Endothelial cell of umbilical vein (primary cell): ENCODE results near the gene BMP2K.

Experiments used
- EZH2 ChIP-seq: IDR thresholded peaks from 2 replicates; pipeline ENCODE4 v1.6.1; 2012; ENCODE audit warnings: borderline replicate concordance, low read depth, mild to moderate bottlenecking, moderate library complexity, low read length, inconsistent platforms; ENCODE audit not compliant: severe bottlenecking
- FOS ChIP-seq: IDR thresholded peaks from 2 replicates; pipeline ENCODE4 v1.6.1; 2011; ENCODE audit warnings: mild to moderate bottlenecking, low read length, moderate library complexity, borderline replicate concordance; ENCODE audit not compliant: insufficient read depth
- POLR2AphosphoS5 ChIP-seq: IDR thresholded peaks from 2 replicates; pipeline ENCODE4 v1.6.1; 2012; ENCODE audit warnings: low read depth, mild to moderate bottlenecking, control low read depth, low read length, moderate library complexity; ENCODE audit not compliant: insufficient read depth
- TF ChIP-seq, protein P1 (sequence below), 2 donors: IDR thresholded peaks; 1 replicate in 1 of 2; 2 replicates in 1 of 2; pipeline ENCODE4 v1.5.1; 2011; ENCODE audit warnings: low read length in 2 of 2, mild to moderate bottlenecking in 2 of 2, moderate library complexity in 2 of 2, control low read depth in 1 of 2, inconsistent platforms in 1 of 2, low read depth in 1 of 2; ENCODE audit not compliant: insufficient read depth in 1 of 2; ENCODE audit errors: extremely low read depth in 1 of 2

DNA sequence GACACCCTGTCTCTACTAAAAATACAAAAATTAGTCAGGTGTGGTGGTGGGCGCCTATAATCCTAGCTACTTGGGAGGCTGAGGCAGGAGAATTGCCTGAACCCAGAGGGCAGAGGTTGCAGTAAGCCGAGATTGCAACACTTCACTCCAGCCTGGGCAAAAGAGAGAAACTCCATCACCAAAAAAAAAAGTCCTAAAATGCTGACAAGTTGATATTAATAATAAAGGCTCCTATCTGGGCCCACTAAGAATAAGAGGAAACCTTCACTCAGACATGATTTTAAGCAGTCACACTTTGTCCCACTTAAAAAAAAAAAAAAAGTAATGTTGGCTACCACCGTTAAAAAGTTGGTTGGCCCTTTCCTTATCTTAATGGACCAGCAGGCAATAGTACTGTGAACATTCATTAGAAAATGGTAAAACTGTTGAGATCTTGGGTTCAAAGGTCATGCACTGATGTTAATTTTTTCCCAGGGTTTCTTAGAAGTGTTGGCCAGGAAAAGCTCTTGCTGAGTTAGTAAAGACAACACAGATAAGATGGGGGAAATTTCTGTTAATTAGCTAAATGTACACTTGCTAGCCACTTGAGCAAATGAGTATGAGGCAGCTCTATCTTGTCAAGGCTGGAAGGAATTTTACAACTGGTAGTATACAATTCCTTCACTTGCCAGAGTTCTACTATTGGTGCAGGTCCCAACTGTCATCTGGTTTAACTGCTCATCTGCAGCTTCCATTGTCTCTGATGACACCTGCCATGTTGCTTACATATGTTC is 43.6 kb upstream of the BMP2K start:
- no peak for TF ChIP-seq POLR2AphosphoS5
- TF ChIP-seq, protein P1, sequence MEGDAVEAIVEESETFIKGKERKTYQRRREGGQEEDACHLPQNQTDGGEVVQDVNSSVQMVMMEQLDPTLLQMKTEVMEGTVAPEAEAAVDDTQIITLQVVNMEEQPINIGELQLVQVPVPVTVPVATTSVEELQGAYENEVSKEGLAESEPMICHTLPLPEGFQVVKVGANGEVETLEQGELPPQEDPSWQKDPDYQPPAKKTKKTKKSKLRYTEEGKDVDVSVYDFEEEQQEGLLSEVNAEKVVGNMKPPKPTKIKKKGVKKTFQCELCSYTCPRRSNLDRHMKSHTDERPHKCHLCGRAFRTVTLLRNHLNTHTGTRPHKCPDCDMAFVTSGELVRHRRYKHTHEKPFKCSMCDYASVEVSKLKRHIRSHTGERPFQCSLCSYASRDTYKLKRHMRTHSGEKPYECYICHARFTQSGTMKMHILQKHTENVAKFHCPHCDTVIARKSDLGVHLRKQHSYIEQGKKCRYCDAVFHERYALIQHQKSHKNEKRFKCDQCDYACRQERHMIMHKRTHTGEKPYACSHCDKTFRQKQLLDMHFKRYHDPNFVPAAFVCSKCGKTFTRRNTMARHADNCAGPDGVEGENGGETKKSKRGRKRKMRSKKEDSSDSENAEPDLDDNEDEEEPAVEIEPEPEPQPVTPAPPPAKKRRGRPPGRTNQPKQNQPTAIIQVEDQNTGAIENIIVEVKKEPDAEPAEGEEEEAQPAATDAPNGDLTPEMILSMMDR (IDR thresholded peaks at IDR 0.05; ENCODE audit: extremely low read depth in 1 of 2, insufficient read depth in 1 of 2, low read depth in 1 of 2, low read length in 2 of 2): no peak
- TF ChIP-seq FOS: no peak
- no peak for TF ChIP-seq EZH2
